Activated B cell treated with CpG ODN at 0.5 μM for 24 hours (primary cell): Measurements from ENCODE around the gene PLA2G2E. TPM values are rescaled to one million over a fixed set of nuclear protein-coding genes. Genes with fewer than 3 reads are reported as not detected.

Source experiments
- ATAC-seq: fragments of 200-7000 bp; cut with Tn5 transposase; one replicate; pipeline ENCODE4 v1.10.0; 2021; ENCODE audit warnings: low read depth, mild to moderate bottlenecking, moderate library complexity
- CTCF ChIA-PET: fragments of 350-600 bp; sonication (Branson Sonifier 250); formaldehyde crosslinking; loops from one replicate; lab custom pipeline; 2021; ENCODE audit warnings: antibody characterized with exemption; lab: Charles Lee
- POLR2A ChIA-PET: fragments of 350-600 bp; sonication (Branson Sonifier 250); formaldehyde crosslinking; loops from one replicate; lab custom pipeline; 2021; ENCODE audit warnings: antibody characterized with exemption; lab: Charles Lee
- DNase-seq: peaks from one replicate; pipeline ENCODE4 v3.0.0; 2022
- H3K27ac Mint-ChIP-seq: one replicate; pipeline ENCODE4 v1.8.0; 2020; ENCODE audit warnings: mixed read lengths
- H3K27me3 Mint-ChIP-seq: one replicate; pipeline ENCODE4 v1.8.0; 2021; ENCODE audit warnings: mixed read lengths
- H3K36me3 Mint-ChIP-seq: one replicate; pipeline ENCODE4 v1.8.0; 2021; ENCODE audit warnings: low read depth, mixed read lengths
- H3K4me1 Mint-ChIP-seq: one replicate; pipeline ENCODE4 v1.8.0; 2021; ENCODE audit warnings: mixed read lengths
- H3K4me3 Mint-ChIP-seq: one replicate; pipeline ENCODE4 v1.8.0; 2020; ENCODE audit warnings: mild to moderate bottlenecking, mixed read lengths
- H3K9me3 Mint-ChIP-seq: one replicate; pipeline ENCODE4 v1.8.0; 2020; ENCODE audit warnings: mixed read lengths
- CTCF ChIP-seq: fragments of 200-600 bp; IDR thresholded peaks from one replicate; pipeline ENCODE4 v1.8.0; 2022; ENCODE audit warnings: antibody characterized with exemption, mild to moderate bottlenecking
- intact Hi-C: fragments of 100-400 bp; cut with micrococcal nuclease; formaldehyde crosslinking; loops from one replicate; pipeline ENCODE4 v1.15.1; 2024
- total RNA-seq: library from RNA; stranded (reverse); gene quantifications from 2 replicates; pipeline ENCODE4 v1.2.3, GENCODE V29; 2022

The PLA2G2E gene
- total RNA-seq, 1 donor from 2014 or later = not detected

- Mint-ChIP-seq H3K27ac (no peak overlapping the region), H3K4me3 (no peak overlapping the region), H3K36me3 (peaks cover 81% of the 10 kb centered on the region), H3K4me1 (no peaks in the 10 kb centered on the region), H3K9me3 (peaks cover 2% of the 10 kb centered on the region), H3K27me3 (no peaks in the 10 kb centered on the region)
- ATAC-seq = no peak
- CTCF ChIA-PET = no interaction called here
- no peak for DNase-seq
- intact Hi-C loops = no loop called here
- POLR2A ChIA-PET = no interaction called here
- no peak for TF ChIP-seq CTCF
These were observed 19.8 kb downstream of the PLA2G2E start for GRCh38 chr1:19903621-19904020.

- ChIA-PET CTCF (no interaction called here), POLR2A (no interaction called here)
- Mint-ChIP-seq H3K9me3 (peaks cover 2% of the 10 kb centered on the region), H3K27ac (no peak overlapping the region), H3K4me1 (no peaks in the 10 kb centered on the region), H3K4me3 (no peak overlapping the region), H3K36me3 (peaks cover 74% of the 10 kb centered on the region), H3K27me3 (no peaks in the 10 kb centered on the region)
- no peak for TF ChIP-seq CTCF
- intact Hi-C loops = no loop called here
- DNase-seq = no peak
- ATAC-seq = no peak
These were observed 21.8 kb downstream of the PLA2G2E start for GRCh38 chr1:19901653-19902052.

GRCh38 chr1:19894218-19894617 lies 29.2 kb downstream of the PLA2G2E start:
- ATAC-seq (no peak), DNase-seq (no peak)
- ChIA-PET POLR2A (interaction anchor here (0.6 kb wide), 2 partner anchors 12 to 611 kb away, joined by 3 to 7 read pairs; partner anchors contain the start of gene OTUD3), CTCF (no interaction called here)
- no peaks in the 10 kb centered on the region for H3K9me3 Mint-ChIP-seq
- no peaks in the 10 kb centered on the region for H3K27me3 Mint-ChIP-seq
- no peak overlapping the region for H3K27ac Mint-ChIP-seq
- intact Hi-C loops = no loop called here
- no peak for TF ChIP-seq CTCF
- peaks cover 5% of the 10 kb centered on the region for H3K4me1 Mint-ChIP-seq
- H3K4me3 Mint-ChIP-seq = no peak overlapping the region
- H3K36me3 Mint-ChIP-seq = peaks cover 74% of the 10 kb centered on the region

GRCh38 chr1:19893687-19894086 lies 29.7 kb downstream of the PLA2G2E start:
- H3K4me1 Mint-ChIP-seq = peaks cover 5% of the 10 kb centered on the region
- peaks cover 69% of the 10 kb centered on the region for H3K36me3 Mint-ChIP-seq
- H3K4me3 Mint-ChIP-seq = no peak overlapping the region
- no peak overlapping the region for H3K27ac Mint-ChIP-seq
- no peak for TF ChIP-seq CTCF
- H3K27me3 Mint-ChIP-seq = no peaks in the 10 kb centered on the region
- ATAC-seq (no peak), DNase-seq (no peak)
- no peaks in the 10 kb centered on the region for H3K9me3 Mint-ChIP-seq
- POLR2A ChIA-PET = no interaction called here
- CTCF ChIA-PET = no interaction called here
- intact Hi-C loops = no loop called here

- H3K4me3 Mint-ChIP-seq = no peak overlapping the region
- ChIA-PET POLR2A (no interaction called here), CTCF (no interaction called here)
- DNase-seq (no peak), ATAC-seq (no peak)
- H3K27me3 Mint-ChIP-seq = no peaks in the 10 kb centered on the region
- intact Hi-C loops = no loop called here
- peaks cover 5% of the 10 kb centered on the region for H3K4me1 Mint-ChIP-seq
- peaks cover 68% of the 10 kb centered on the region for H3K36me3 Mint-ChIP-seq
- TF ChIP-seq CTCF = no peak
- H3K27ac Mint-ChIP-seq = no peak overlapping the region
- H3K9me3 Mint-ChIP-seq = no peaks in the 10 kb centered on the region
These were observed 30.7 kb downstream of the PLA2G2E start for GRCh38 chr1:19892628-19893168.
